GM23248 (cell line): ENCODE results near the gene MOBP. TPM values are rescaled to one million over a fixed set of nuclear protein-coding genes. Genes with fewer than 3 reads are reported as not detected.

Experiments
- DNase-seq: peaks from one replicate; pipeline ENCODE4 v3.0.0-alpha.2; 2015
- H2AFZ ChIP-seq: fragments of 200-600 bp; sonication (generic); 2 replicates; pipeline ENCODE4 v1.6.1; 2016; ENCODE audit warnings: antibody characterized with exemption
- H3F3A ChIP-seq: fragments of 200-600 bp; sonication (generic); 2 replicates; pipeline ENCODE4 v1.6.1; 2016; ENCODE audit warnings: mild to moderate bottlenecking, antibody characterized with exemption, mixed run types; ENCODE audit not compliant: insufficient read depth
- H3K27ac ChIP-seq: fragments of 200-600 bp; sonication (generic); 2 replicates; pipeline ENCODE4 v1.5.1; 2016; ENCODE audit warnings: mild to moderate bottlenecking
- H3K27me3 ChIP-seq: fragments of 200-600 bp; sonication (generic); replicated peaks from 2 replicates; pipeline ENCODE4 v1.6.1; 2016; ENCODE audit warnings: mild to moderate bottlenecking; ENCODE audit not compliant: insufficient read depth
- H3K36me3 ChIP-seq: fragments of 200-600 bp; sonication (generic); 2 replicates; pipeline ENCODE4 v1.6.1; 2016; ENCODE audit warnings: low read depth, mild to moderate bottlenecking
- H3K4me1 ChIP-seq: fragments of 200-600 bp; sonication (generic); 2 replicates; pipeline ENCODE4 v1.6.1; 2016; ENCODE audit warnings: mild to moderate bottlenecking; ENCODE audit not compliant: insufficient read depth
- H3K4me2 ChIP-seq: fragments of 200-600 bp; sonication (generic); one replicate; pipeline ENCODE4 v1.6.1; 2016; ENCODE audit warnings: mild to moderate bottlenecking; ENCODE audit not compliant: unreplicated experiment
- H3K4me3 ChIP-seq: fragments of 200-600 bp; sonication (generic); 2 replicates; pipeline ENCODE4 v1.5.1; 2016; ENCODE audit warnings: mild to moderate bottlenecking
- H3K79me2 ChIP-seq: fragments of 200-600 bp; sonication (generic); 2 replicates; pipeline ENCODE4 v1.6.1; 2016; ENCODE audit warnings: mild to moderate bottlenecking; ENCODE audit not compliant: insufficient read depth
- H3K9ac ChIP-seq: fragments of 200-600 bp; sonication (generic); 2 replicates; pipeline ENCODE4 v1.6.1; 2016; ENCODE audit warnings: mild to moderate bottlenecking
- H3K9me2 ChIP-seq: fragments of 200-600 bp; sonication (generic); 2 replicates; pipeline ENCODE4 v1.6.1; 2016; ENCODE audit warnings: mixed run types, mild to moderate bottlenecking, moderate library complexity; ENCODE audit not compliant: insufficient read depth
- H3K9me3 ChIP-seq: fragments of 200-600 bp; sonication (generic); one replicate; pipeline ENCODE4 v1.6.1; 2017; ENCODE audit warnings: low read depth
- H4K20me1 ChIP-seq: fragments of 200-600 bp; sonication (generic); 2 replicates; pipeline ENCODE4 v1.6.0; 2016; ENCODE audit not compliant: insufficient read depth
- EZH2 ChIP-seq: fragments of 200-600 bp; sonication (generic); IDR thresholded peaks from 2 replicates; pipeline ENCODE4 v1.6.1; 2018; ENCODE audit warnings: antibody characterized with exemption, mild to moderate bottlenecking; ENCODE audit not compliant: insufficient read depth, poor library complexity, severe bottlenecking
- EZH2phosphoT487 ChIP-seq: fragments of 200-600 bp; sonication (generic); IDR thresholded peaks from 2 replicates; pipeline ENCODE4 v1.6.1; 2018; ENCODE audit warnings: antibody characterized with exemption, moderate library complexity, mild to moderate bottlenecking, low read depth; ENCODE audit not compliant: insufficient read depth
- WGBS, 2 experiments: methylation state at CpG; one replicate each; pipeline ENCODE4 v1.1.6; 2015 to 2017; ENCODE audit warnings: low lambda C conversion rate in 2 of 2, low coverage in 1 of 2; ENCODE audit errors: missing lambda C conversion rate in 2 of 2; 5-methylcytosine and 5-hydroxymethylcytosine counted together
- in situ Hi-C: fragments of 300-500 bp; cut with MboI; formaldehyde crosslinking; loops from 2 replicates; pipeline ENCODE4 v1.15.0; 2020
- polyA plus RNA-seq: library from polyadenylated mRNA; unstranded; fragments of >200 nt; fragmentation: Nextera tagmentation; extraction: Ambion mirVana; gene quantifications from 2 replicates; pipeline ENCODE4 v1.2.1, GENCODE V29; 2016
- total RNA-seq: library from RNA; depleted of rRNA; stranded (reverse); fragments of >200 nt; shearing (Covaris generic); gene quantifications from 2 replicates; pipeline ENCODE4 v1.2.3, GENCODE V29; 2014

MOBP gene
- total and polyA plus RNA-seq, 2 experiments from 2014 or later = not detected

- Histone ChIP-seq H2AFZ (no peak overlapping the region), H3K4me3 (no peak overlapping the region), H3K27ac (no peak overlapping the region), H3K9me3 (no peaks in the 10 kb centered on the region), H3K79me2 (no peaks in the 10 kb centered on the region), H3K9me2 (no peaks in the 10 kb centered on the region), H3F3A (no peaks in the 10 kb centered on the region), H3K9ac (no peak overlapping the region), H4K20me1 (no peaks in the 10 kb centered on the region), H3K4me1 (no peaks in the 10 kb centered on the region), H3K36me3 (no peaks in the 10 kb centered on the region), H3K4me2 (no peak overlapping the region), H3K27me3 (no peaks in the 10 kb centered on the region)
- WGBS, 2 experiments = 43 to 50% methylated on average over 1 of the region's 1 CpG
- peak; percentile 8 for DNase-seq
- in situ Hi-C loops = loop anchor here (25.0 kb wide), 2 partner anchors 447 to 647 kb away; no protein-coding TSS in a partner anchor
- TF ChIP-seq EZH2phosphoT487 (no peak), EZH2 (no peak)
These were observed 72.9 kb downstream of the MOBP start for GRCh38 chr3:39540162-39540921.

- no peak for DNase-seq
- 57 to 68% methylated on average over 3 of the region's 3 CpGs for WGBS, 2 experiments
- H3K36me3 ChIP-seq = no peaks in the 10 kb centered on the region
- in situ Hi-C loops = loop anchor here (25.0 kb wide), 2 partner anchors 446 to 646 kb away; no protein-coding TSS in a partner anchor
- peak overlapping the region; percentile 68; the same call in 1 of the 2 replicates for H2AFZ ChIP-seq
- no peaks in the 10 kb centered on the region for H3K9me3 ChIP-seq
- no peaks in the 10 kb centered on the region for H3K4me1 ChIP-seq
- H3K9ac ChIP-seq = no peak overlapping the region
- H3K79me2 ChIP-seq = no peaks in the 10 kb centered on the region
- H3F3A ChIP-seq = no peaks in the 10 kb centered on the region
- H3K4me3 ChIP-seq = no peak overlapping the region
- peak overlapping the region; percentile 71 for H3K4me2 ChIP-seq
- no peaks in the 10 kb centered on the region for H3K27me3 ChIP-seq
- no peak overlapping the region for H3K27ac ChIP-seq
- no peaks in the 10 kb centered on the region for H4K20me1 ChIP-seq
- TF ChIP-seq EZH2phosphoT487 (no peak), EZH2 (no peak)
- no peaks in the 10 kb centered on the region for H3K9me2 ChIP-seq
These were observed 74.0 kb downstream of the MOBP start for GRCh38 chr3:39541442-39541841.

- peak overlapping the region; percentile 68 for H2AFZ ChIP-seq
These were observed 74.4 kb downstream of the MOBP start for GRCh38 chr3:39541917-39542329.

GRCh38 chr3:39542588-39542988 is 75.1 kb downstream of the MOBP start:
- 95% methylated on average over 5 of the region's 5 CpGs for WGBS, 2 experiments
- no peak for TF ChIP-seq EZH2phosphoT487
- no peak for TF ChIP-seq EZH2
- H3K9me2 ChIP-seq = no peaks in the 10 kb centered on the region
- H4K20me1 ChIP-seq = no peaks in the 10 kb centered on the region
- no peaks in the 10 kb centered on the region for H3K9me3 ChIP-seq
- H3K4me3 ChIP-seq = no peak overlapping the region
- no peaks in the 10 kb centered on the region for H3K79me2 ChIP-seq
- no peaks in the 10 kb centered on the region for H3K36me3 ChIP-seq
- in situ Hi-C loops = loop anchor here (25.0 kb wide), 2 partner anchors 445 to 645 kb away; no protein-coding TSS in a partner anchor
- H3K27ac ChIP-seq = no peak overlapping the region
- H3K4me2 ChIP-seq = no peak overlapping the region
- H2AFZ ChIP-seq = 0 out of 2 replicates have a peak overlapping the region, but pooled peaks have one; percentile 68
- H3F3A ChIP-seq = no peaks in the 10 kb centered on the region
- H3K27me3 ChIP-seq = no peaks in the 10 kb centered on the region
- DNase-seq = no peak
- H3K4me1 ChIP-seq = no peaks in the 10 kb centered on the region
- H3K9ac ChIP-seq = no peak overlapping the region

More at GRCh38 chr3:39541917-39542329, 74.4 kb downstream of the MOBP start:
- TF ChIP-seq EZH2 (no peak), EZH2phosphoT487 (no peak)
- Histone ChIP-seq H3K27ac (no peak overlapping the region), H3F3A (no peaks in the 10 kb centered on the region), H4K20me1 (no peaks in the 10 kb centered on the region), H3K9ac (no peak overlapping the region), H3K4me3 (peak overlapping the region; percentile 55), H3K27me3 (no peaks in the 10 kb centered on the region), H3K4me1 (no peaks in the 10 kb centered on the region), H3K9me2 (no peaks in the 10 kb centered on the region), H3K79me2 (no peaks in the 10 kb centered on the region), H3K36me3 (no peaks in the 10 kb centered on the region), H3K4me2 (peak overlapping the region; percentile 71), H3K9me3 (no peaks in the 10 kb centered on the region)
- 4% methylated on average over 5 of the region's 5 CpGs for WGBS, 2 experiments
- peak; percentile 56 for DNase-seq
- in situ Hi-C loops = loop anchor here (25.0 kb wide), 2 partner anchors 445 to 645 kb away; no protein-coding TSS in a partner anchor
